Astrocyte (in vitro differentiated cells and primary cell): Measurements from ENCODE around the gene UPP1.

ENCODE experiments used
- EZH2 ChIP-seq: IDR thresholded peaks from 2 replicates; pipeline ENCODE4 v1.6.1; 2012; ENCODE audit warnings: mild to moderate bottlenecking, low read length, inconsistent platforms; ENCODE audit not compliant: insufficient read depth
- TF ChIP-seq, protein P1 (sequence below): IDR thresholded peaks from 2 replicates; pipeline ENCODE4 v1.5.1; 2011; ENCODE audit warnings: low read depth, mild to moderate bottlenecking, inconsistent platforms, low read length, moderate library complexity; ENCODE audit not compliant: insufficient read depth

GRCh38 chr7:48048113-48048512 is 41.0 kb upstream of the UPP1 start:
- no peak for TF ChIP-seq EZH2
- TF ChIP-seq, protein P1, sequence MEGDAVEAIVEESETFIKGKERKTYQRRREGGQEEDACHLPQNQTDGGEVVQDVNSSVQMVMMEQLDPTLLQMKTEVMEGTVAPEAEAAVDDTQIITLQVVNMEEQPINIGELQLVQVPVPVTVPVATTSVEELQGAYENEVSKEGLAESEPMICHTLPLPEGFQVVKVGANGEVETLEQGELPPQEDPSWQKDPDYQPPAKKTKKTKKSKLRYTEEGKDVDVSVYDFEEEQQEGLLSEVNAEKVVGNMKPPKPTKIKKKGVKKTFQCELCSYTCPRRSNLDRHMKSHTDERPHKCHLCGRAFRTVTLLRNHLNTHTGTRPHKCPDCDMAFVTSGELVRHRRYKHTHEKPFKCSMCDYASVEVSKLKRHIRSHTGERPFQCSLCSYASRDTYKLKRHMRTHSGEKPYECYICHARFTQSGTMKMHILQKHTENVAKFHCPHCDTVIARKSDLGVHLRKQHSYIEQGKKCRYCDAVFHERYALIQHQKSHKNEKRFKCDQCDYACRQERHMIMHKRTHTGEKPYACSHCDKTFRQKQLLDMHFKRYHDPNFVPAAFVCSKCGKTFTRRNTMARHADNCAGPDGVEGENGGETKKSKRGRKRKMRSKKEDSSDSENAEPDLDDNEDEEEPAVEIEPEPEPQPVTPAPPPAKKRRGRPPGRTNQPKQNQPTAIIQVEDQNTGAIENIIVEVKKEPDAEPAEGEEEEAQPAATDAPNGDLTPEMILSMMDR, result no peak
